ENCODE results near the gene CCDC183.
A peak's percentile ranks its signal among the peaks of the same experiment; 100 is the strongest.

CCDC183 gene

DNA sequence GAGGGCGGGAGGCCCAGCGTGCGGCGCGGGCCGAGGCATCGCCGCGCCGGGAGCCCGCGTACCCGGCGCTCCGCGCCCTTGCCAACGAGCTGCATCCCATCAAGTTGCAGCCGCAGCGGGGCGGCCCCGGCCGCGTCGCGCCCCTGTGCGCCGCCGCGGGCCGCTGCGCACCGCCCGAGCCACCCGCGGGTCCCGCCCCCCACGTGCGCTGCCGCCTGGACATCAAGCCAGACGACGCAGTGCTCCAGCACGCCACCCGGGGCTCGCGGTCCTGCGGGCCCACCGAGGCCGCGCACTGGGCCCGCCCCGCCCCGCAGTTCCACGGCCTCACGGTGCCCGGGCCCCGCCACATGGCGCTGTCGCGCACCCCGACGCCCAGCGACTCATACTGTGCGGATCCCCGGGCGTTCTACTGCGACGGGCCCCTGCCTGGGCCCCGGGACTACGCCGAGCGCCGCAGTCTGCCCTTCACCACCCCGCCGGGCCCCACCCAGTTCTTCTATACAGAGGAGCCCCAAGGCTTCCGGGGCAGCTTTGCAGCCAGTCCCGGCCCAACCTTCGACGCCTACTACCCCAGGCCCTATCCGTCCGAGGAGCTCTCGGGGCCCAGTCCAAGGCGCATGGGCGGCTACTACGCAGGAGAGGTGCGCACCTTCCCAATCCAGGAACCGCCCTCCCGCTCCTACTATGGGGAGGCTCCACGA is 48.8 kb downstream of the CCDC183 start:
- Histone ChIP-seq H3K4me2 (no peak overlapping the region; a peak in 1 of 22 replicates), H3K27me3 (peaks cover 21 to 47% (median 42%) of the 10 kb centered on the region in 11 experiments), H4K20me1 (peaks cover 3 to 45% (median 30%) of the 10 kb centered on the region in 11 experiments; a peak in 21 of 22 replicates), H3K9me3 (replicated peaks in 1 of 11) (peaks cover 0 to 22% (median 9%) of the 10 kb centered on the region in 11 experiments; a peak in 12 of 22 replicates), H3K27ac (no peak overlapping the region), H3K4me1 (peaks cover 31 to 64% (median 54%) of the 10 kb centered on the region in 10 experiments), H3K36me3 (peaks cover 8 to 15% (median 10%) of the 10 kb centered on the region in 11 experiments; a peak in 18 of 22 replicates), H3K4me3 (no peak overlapping the region), H3K9ac (no peak overlapping the region)
- TF ChIP-seq Cebpa-rat (IDR thresholded peaks at IDR 0.05) = no peak

DNA sequence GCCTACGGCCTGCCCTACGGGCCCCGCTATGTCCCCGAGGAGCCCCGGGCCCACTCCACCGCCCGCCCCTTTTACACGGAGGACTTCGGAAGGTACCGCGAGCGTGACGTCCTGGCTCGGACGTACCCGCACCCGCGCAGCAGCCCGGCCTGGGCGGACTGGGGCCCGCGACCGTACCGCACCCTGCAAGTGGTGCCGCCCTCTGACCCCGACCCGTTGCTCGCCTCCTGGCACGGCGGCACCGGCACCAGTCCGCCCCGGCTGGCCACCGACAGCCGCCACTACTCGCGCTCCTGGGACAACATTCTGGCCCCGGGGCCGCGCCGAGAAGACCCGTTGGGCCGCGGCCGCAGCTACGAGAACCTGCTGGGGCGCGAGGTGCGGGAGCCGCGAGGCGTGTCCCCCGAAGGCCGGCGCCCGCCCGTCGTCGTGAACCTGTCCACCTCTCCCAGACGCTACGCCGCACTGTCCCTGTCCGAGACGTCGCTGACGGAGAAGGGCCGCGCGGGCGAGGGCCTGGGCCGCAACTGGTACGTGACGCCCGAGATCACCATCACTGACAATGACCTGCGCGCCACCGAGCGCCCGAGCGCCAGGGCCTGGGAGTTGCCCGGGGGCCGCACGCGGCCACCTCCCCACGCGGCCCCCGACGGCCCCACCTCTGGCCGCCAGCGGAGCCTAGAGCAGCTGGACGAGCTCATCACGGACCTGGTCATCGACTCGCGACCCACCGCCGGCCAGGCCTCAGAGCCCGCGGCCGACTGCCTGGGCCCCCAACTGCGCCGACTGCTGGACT is 49.5 kb downstream of the CCDC183 start:
- peaks cover 4 to 13% (median 8%) of the 10 kb centered on the region in 11 experiments; a peak in 18 of 22 replicates for H3K36me3 ChIP-seq
- H3K9ac ChIP-seq = no peak overlapping the region
- peaks cover 21 to 47% (median 42%) of the 10 kb centered on the region in 11 experiments for H3K27me3 ChIP-seq
- peaks cover 10 to 45% (median 30%) of the 10 kb centered on the region in 11 experiments; a peak in 21 of 22 replicates for H4K20me1 ChIP-seq
- peaks cover 33 to 64% (median 55%) of the 10 kb centered on the region in 10 experiments for H3K4me1 ChIP-seq
- H3K4me2 ChIP-seq = no peak overlapping the region
- H3K27ac ChIP-seq = no peak overlapping the region
- peaks cover 0 to 22% (median 9%) of the 10 kb centered on the region in 11 experiments; a peak in 12 of 22 replicates for H3K9me3 ChIP-seq (replicated peaks in 1 of 11)
- no peak for TF ChIP-seq Cebpa-rat (IDR thresholded peaks at IDR 0.05)
- H3K4me3 ChIP-seq = no peak overlapping the region

DNA sequence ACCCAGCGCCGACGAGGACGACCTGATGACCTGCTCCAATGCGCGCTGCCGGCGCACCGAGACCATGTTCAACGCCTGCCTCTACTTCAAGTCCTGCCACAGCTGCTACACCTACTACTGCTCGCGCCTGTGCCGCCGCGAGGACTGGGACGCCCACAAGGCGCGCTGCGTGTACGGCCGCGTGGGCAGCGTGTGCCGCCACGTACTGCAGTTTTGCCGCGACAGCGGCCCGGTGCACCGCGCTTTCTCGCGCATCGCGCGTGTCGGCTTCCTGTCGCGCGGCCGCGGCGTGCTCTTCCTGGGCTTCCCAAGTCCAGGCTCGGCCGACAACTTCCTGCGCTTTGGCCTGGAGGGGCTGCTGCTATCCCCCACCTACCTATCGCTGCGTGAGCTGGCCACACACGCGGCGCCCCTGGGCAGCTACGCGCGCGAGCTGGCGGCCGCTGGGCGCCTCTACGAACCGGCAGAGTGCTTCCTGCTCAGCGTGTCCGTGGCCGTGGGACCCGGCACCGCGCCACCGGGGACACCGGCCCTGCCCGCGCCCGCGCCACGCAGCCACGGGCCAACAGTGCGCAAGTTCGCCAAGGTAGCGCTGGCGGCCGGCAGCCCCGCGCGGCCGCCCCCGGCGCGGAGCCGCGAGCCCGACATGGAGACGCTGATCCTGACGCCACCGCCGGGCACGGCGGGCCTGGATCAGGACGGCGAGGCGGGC is 50.4 kb downstream of the CCDC183 start:
- no peak overlapping the region for H3K4me3 ChIP-seq
- peaks cover 13 to 45% (median 30%) of the 10 kb centered on the region in 11 experiments; a peak in 20 of 22 replicates for H4K20me1 ChIP-seq
- no peak for TF ChIP-seq Cebpa-rat (IDR thresholded peaks at IDR 0.05)
- peaks cover 21 to 47% (median 42%) of the 10 kb centered on the region in 11 experiments for H3K27me3 ChIP-seq
- H3K27ac ChIP-seq = no peak overlapping the region
- peaks cover 28 to 61% (median 48%) of the 10 kb centered on the region in 10 experiments for H3K4me1 ChIP-seq
- no peak overlapping the region for H3K9ac ChIP-seq
- H3K9me3 ChIP-seq (replicated peaks in 1 of 11) = peaks cover 0 to 22% (median 9%) of the 10 kb centered on the region in 11 experiments; a peak in 12 of 22 replicates
- H3K4me2 ChIP-seq = peak overlapping the region in 7 of 11 experiments; percentile 9 to 38 (median 24); a peak in 5 of 22 replicates
- peaks cover 9 to 16% (median 14%) of the 10 kb centered on the region in 11 experiments; a peak in 17 of 22 replicates for H3K36me3 ChIP-seq

DNA sequence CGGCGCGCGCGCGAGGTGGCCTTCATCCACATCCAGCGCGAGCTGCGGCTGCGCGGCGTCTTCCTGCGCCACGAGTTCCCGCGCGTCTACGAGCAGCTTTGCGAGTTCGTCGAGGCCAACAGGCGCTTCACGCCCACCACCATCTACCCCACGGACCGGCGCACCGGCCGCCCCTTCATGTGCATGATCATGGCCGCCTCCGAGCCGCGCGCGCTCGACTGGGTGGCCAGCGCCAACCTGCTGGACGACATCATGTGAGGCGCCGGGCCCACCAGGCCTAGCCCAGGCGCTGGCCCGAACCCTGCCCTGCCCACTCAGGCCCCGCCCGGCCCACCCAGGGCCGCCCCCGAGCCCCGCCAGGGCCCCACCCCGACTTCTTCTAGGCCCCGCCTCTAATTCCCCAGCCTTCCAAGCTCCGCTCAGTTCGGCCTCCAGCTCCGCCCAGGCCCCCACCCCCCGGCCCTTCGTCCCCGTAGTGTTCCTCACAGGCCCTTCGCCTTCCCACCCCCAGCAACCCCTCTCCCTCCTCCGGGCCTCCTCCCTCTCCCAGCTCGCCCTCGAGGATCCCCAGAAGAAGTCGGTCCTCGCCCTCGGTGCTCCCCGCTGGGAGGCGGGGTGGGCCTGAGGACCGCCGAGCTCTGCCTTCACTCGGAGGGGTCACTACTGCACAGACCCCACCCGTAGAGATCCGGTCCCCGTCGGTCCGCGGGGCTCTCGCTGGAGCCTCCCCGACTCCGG is 51.1 kb downstream of the CCDC183 start:
- Histone ChIP-seq H3K36me3 (peaks cover 9 to 24% (median 17%) of the 10 kb centered on the region in 11 experiments; a peak in 17 of 22 replicates), H3K4me1 (peaks cover 21 to 53% (median 40%) of the 10 kb centered on the region in 10 experiments), H3K9me3 (replicated peaks in 1 of 11) (peaks cover 0 to 22% (median 9%) of the 10 kb centered on the region in 11 experiments; a peak in 12 of 22 replicates), H3K4me3 (peak overlapping the region; percentile 61 to 94 (median 72)), H3K27me3 (peaks cover 21 to 47% (median 42%) of the 10 kb centered on the region in 11 experiments), H3K4me2 (peak overlapping the region; percentile 94 to 100 (median 99)), H4K20me1 (peaks cover 13 to 42% (median 25%) of the 10 kb centered on the region in 11 experiments; a peak in 20 of 22 replicates), H3K27ac (peak overlapping the region in 4 of 11 experiments; percentile 60 to 86 (median 81); a peak in 4 of 22 replicates), H3K9ac (peak overlapping the region; percentile 68 to 90 (median 81); a peak in 19 of 22 replicates)
- TF ChIP-seq Cebpa-rat (IDR thresholded peaks at IDR 0.05) = no peak

DNA sequence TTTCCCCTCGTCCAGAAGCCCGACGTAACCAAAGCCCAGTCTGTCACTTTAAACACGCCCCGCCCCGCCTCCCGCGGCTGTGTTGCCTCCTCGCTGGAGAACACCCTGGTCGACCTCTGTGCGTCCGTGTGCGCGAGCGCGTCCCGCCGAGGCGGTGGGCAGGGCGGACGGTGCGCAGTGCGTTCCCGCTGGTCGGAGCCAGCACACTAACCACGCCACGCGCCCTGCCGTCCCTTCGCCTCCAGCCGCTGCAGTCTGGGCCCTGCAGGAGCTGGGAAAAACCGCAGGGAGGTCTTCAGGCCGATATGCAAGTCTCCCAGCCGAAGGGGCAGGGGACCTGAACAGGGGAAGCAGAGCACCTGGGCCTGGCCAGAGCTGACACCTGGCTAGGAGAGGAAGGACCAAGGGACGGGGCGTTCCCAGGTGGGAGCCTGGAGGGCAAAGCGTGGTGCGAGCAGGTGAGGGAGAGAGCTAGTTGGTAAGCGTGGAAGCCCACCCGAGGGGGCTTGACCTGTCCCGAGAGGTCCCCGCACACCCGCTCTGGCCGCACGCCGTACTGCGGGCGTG is 51.8 kb downstream of the CCDC183 start:
- TF ChIP-seq Cebpa-rat (IDR thresholded peaks at IDR 0.05) = no peak
- Histone ChIP-seq H3K9ac (peak overlapping the region; percentile 68 to 90 (median 81)), H4K20me1 (peaks cover 13 to 40% (median 30%) of the 10 kb centered on the region in 11 experiments; a peak in 21 of 22 replicates), H3K4me3 (peak overlapping the region; percentile 61 to 94 (median 72)), H3K4me1 (peaks cover 20 to 48% (median 37%) of the 10 kb centered on the region in 10 experiments), H3K9me3 (replicated peaks in 1 of 11) (peaks cover 0 to 22% (median 9%) of the 10 kb centered on the region in 11 experiments; a peak in 12 of 22 replicates), H3K36me3 (peaks cover 9 to 26% (median 17%) of the 10 kb centered on the region in 11 experiments; a peak in 17 of 22 replicates), H3K27me3 (peaks cover 21 to 47% (median 42%) of the 10 kb centered on the region in 11 experiments), H3K27ac (peak overlapping the region; percentile 32 to 86 (median 79); a peak in 21 of 22 replicates), H3K4me2 (peak overlapping the region; percentile 94 to 100 (median 99))

DNA sequence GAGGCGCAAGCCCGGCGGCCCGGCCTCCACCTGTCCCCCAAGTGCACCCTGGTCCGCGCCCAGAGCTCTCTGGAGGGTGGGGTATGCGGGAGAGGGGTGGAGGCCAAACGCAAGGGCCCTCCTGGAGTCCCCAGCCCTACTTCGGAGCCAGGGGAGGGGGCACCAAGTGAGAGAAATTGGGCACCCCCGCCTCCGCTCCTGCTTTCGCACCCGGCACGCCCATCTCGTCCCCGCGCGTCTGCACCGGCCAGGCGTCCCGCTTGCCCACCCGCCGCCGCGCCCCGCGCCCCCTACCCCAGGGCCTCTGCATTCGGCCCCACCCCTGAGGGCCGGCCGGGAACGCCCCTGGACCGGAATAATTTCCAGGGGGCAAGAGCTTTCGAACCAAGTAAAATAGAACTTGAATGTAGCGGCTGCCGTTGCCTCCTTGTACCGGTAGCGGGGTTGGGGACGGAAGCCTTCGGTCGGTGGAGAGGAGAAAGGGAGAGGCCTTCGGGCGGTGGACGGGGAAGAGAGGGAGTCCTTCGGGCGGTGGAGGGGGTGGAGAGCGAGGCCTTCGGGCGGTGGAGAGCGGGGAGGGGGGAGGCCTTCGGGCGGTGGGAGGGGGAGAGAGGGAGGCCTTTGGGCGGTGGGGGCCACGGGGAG is 52.4 kb downstream of the CCDC183 start:
- Histone ChIP-seq H3K9ac (peak overlapping the region; percentile 68 to 90 (median 81)), H3K4me2 (peak overlapping the region; percentile 94 to 100 (median 99)), H3K4me3 (peak overlapping the region; percentile 61 to 94 (median 72)), H3K4me1 (peaks cover 14 to 47% (median 30%) of the 10 kb centered on the region in 10 experiments), H4K20me1 (peaks cover 13 to 42% (median 26%) of the 10 kb centered on the region in 11 experiments; a peak in 21 of 22 replicates), H3K27me3 (peaks cover 21 to 47% (median 42%) of the 10 kb centered on the region in 11 experiments), H3K36me3 (peaks cover 9 to 26% (median 17%) of the 10 kb centered on the region in 11 experiments; a peak in 17 of 22 replicates), H3K9me3 (replicated peaks in 1 of 11) (peaks cover 0 to 22% (median 9%) of the 10 kb centered on the region in 11 experiments; a peak in 12 of 22 replicates), H3K27ac (peak overlapping the region; percentile 32 to 86 (median 79))
- TF ChIP-seq Cebpa-rat (IDR thresholded peaks at IDR 0.05) = no peak

Data from BLaER1 treated with 17β-estradiol and CSF1 and Interleukin-3, amounts not matched to agents 10 nM and 100 nM (cell line).